Uterus (tissue), 4 donors: ENCODE measurements around the gene MAN2C1. TPM values are rescaled to one million over a fixed set of nuclear protein-coding genes. Genes with fewer than 3 reads are reported as not detected.

ENCODE experiments used
- DNase-seq, 2 donors: peaks; one replicate each; pipeline ENCODE4 v3.0.0-alpha.2; 2019 to 2020
- H3K27ac ChIP-seq, 2 donors: fragments of 200-600 bp; sonication (generic); 1 replicate in 1 of 2; 2 replicates in 1 of 2; pipeline ENCODE4 v1.5.1; 2016 to 2018
- H3K27me3 ChIP-seq, 2 donors: fragments of 200-600 bp; sonication (generic); one replicate each; pipeline ENCODE4 v1.5.1; 2018 to 2019; ENCODE audit warnings: control low read depth in 1 of 2
- H3K36me3 ChIP-seq, 2 donors: fragments of 200-600 bp; sonication (generic); one replicate each; pipeline ENCODE4 v1.5.1; 2019; ENCODE audit warnings: control low read depth in 1 of 2
- H3K4me1 ChIP-seq, 2 donors: fragments of 200-600 bp; sonication (generic); one replicate each; pipeline ENCODE4 v1.5.1; 2018 to 2019; ENCODE audit warnings: control low read depth in 1 of 2
- H3K4me3 ChIP-seq, 2 donors: fragments of 200-600 bp; sonication (generic); 1 replicate in 1 of 2; 2 replicates in 1 of 2; pipeline ENCODE4 v1.5.1; 2018 to 2019; ENCODE audit warnings: mild to moderate bottlenecking in 1 of 2
- H3K9me3 ChIP-seq, 2 donors: fragments of 200-600 bp; sonication (generic); one replicate each; pipeline ENCODE4 v1.5.1; 2019; ENCODE audit warnings: control low read depth in 1 of 2
- CTCF ChIP-seq, 4 experiments: fragments of 200-600 bp in 2 of 4; fragments of 450-650 bp in 2 of 4; sonication (generic) in 2 of 4; IDR thresholded peaks; one replicate each; pipeline ENCODE4 v1.5.1; 2016 to 2019; ENCODE audit warnings: antibody characterized with exemption in 4 of 4, mild to moderate bottlenecking in 2 of 4, moderate library complexity in 1 of 4
- POLR2A ChIP-seq, 2 donors: fragments of 450-650 bp; IDR thresholded peaks; one replicate each; pipeline ENCODE4 v1.6.1; 2016; ENCODE audit warnings: antibody characterized with exemption in 2 of 2, mild to moderate bottlenecking in 1 of 2, moderate library complexity in 1 of 2
- intact Hi-C: fragments of 100-400 bp; cut with DNase I; formaldehyde crosslinking; loops from one replicate; pipeline ENCODE4 v1.15.1; 2023; ENCODE audit warnings: low total_unique reads
- total RNA-seq, 4 donors: library from RNA; depleted of rRNA in 3 of 4; stranded (reverse); fragments of >200 nt in 3 of 4; gene quantifications; one replicate each; pipeline versions ENCODE4 v1.1.0 to v1.2.4, GENCODE V29; 2014 to 2023
- donor health status: DM: yes; HTN: yes; CAD: no.

Gene MAN2C1
- total RNA-seq, 4 donors from 2014 or later: 154 to 330 (median 180) TPM

- intact Hi-C loops: no loop called here
These were observed 3.1 kb upstream of the MAN2C1 start for GRCh38 chr15:75371486-75371885.

GRCh38 chr15:75369897-75370581 is 1.6 kb upstream of the MAN2C1 start:
- DNase-seq: no peak
- Histone ChIP-seq H3K4me1 (no peaks in the 10 kb centered on the region), H3K27ac (peak overlapping the region in 1 of 2 donors; percentile 92), H3K9me3 (no peaks in the 10 kb centered on the region), H3K4me3 (no peak overlapping the region), H3K27me3 (no peaks in the 10 kb centered on the region), H3K36me3 (no peaks in the 10 kb centered on the region)
- TF ChIP-seq POLR2A (IDR thresholded peaks at IDR 0.05) (no peak), CTCF (IDR thresholded peaks at IDR 0.05) (no peak)
- intact Hi-C loops: loop anchor here (10.0 kb wide), 1 partner anchor 255 kb away; the partner anchor contains the start of gene SNUPN

More at GRCh38 chr15:75371486-75371885, 3.1 kb upstream of the MAN2C1 start:
- Histone ChIP-seq H3K4me3 (no peak overlapping the region), H3K9me3 (no peaks in the 10 kb centered on the region), H3K27me3 (no peaks in the 10 kb centered on the region), H3K36me3 (no peaks in the 10 kb centered on the region), H3K27ac (no peak overlapping the region), H3K4me1 (no peaks in the 10 kb centered on the region)
- DNase-seq: no peak
- TF ChIP-seq CTCF (IDR thresholded peaks at IDR 0.05): no peak
- TF ChIP-seq POLR2A (IDR thresholded peaks at IDR 0.05): no peak

- no peak for DNase-seq
- H3K27me3 ChIP-seq: no peaks in the 10 kb centered on the region
- peak overlapping the region; percentile 85 to 98 for H3K4me3 ChIP-seq
- H3K9me3 ChIP-seq: no peaks in the 10 kb centered on the region
- TF ChIP-seq POLR2A (IDR thresholded peaks at IDR 0.05): no peak
- TF ChIP-seq CTCF (IDR thresholded peaks at IDR 0.05): peak in 1 of 4 experiments; percentile 1
- no peaks in the 10 kb centered on the region for H3K36me3 ChIP-seq
- no peaks in the 10 kb centered on the region for H3K4me1 ChIP-seq
- peak overlapping the region; percentile 92 to 96 for H3K27ac ChIP-seq
- intact Hi-C loops: loop anchor here (10.0 kb wide), 1 partner anchor 256 kb away; the partner anchor contains the start of gene SNUPN
These were observed 357 bp upstream of the MAN2C1 start for GRCh38 chr15:75368689-75369239.

- H3K36me3 ChIP-seq: no peaks in the 10 kb centered on the region
- peak overlapping the region; percentile 92 to 96 for H3K27ac ChIP-seq
- no peaks in the 10 kb centered on the region for H3K27me3 ChIP-seq
- TF ChIP-seq POLR2A (IDR thresholded peaks at IDR 0.05): no peak
- peak overlapping the region; percentile 85 to 98 for H3K4me3 ChIP-seq
- H3K9me3 ChIP-seq: no peaks in the 10 kb centered on the region
- intact Hi-C loops: loop anchor here (10.0 kb wide), 1 partner anchor 257 kb away; the partner anchor contains the start of gene SNUPN
- H3K4me1 ChIP-seq: no peaks in the 10 kb centered on the region
- no peak for DNase-seq
These were observed 948 bp downstream of the MAN2C1 start for GRCh38 chr15:75367406-75367912.

DNA sequence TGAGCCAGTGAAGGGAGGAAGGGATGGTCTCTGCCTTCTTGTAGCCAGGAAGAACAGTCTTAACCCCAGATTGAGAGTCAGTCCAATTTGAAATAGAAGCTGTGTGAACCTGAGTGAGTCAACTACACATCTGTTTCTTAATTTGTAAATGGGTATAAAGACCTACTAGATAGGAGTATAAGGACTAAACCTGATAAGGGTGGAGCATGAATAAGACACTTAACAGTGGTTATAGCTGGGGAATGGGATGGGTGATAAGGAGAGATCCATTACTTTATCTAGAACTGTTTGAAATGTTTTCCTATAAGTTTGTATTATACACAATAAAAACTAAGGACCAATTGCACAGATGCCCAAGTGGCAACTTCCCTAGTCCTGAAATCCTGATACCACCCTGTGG is 1.4 kb downstream of the MAN2C1 start:
- Histone ChIP-seq H3K27ac (no peak overlapping the region), H3K9me3 (no peaks in the 10 kb centered on the region), H3K4me3 (no peak overlapping the region), H3K36me3 (no peaks in the 10 kb centered on the region), H3K4me1 (no peaks in the 10 kb centered on the region), H3K27me3 (no peaks in the 10 kb centered on the region)
- no peak for DNase-seq
- TF ChIP-seq POLR2A (IDR thresholded peaks at IDR 0.05) (no peak), CTCF (IDR thresholded peaks at IDR 0.05) (no peak)
- intact Hi-C loops: loop anchor here (10.0 kb wide), 1 partner anchor 258 kb away; the partner anchor contains the start of gene SNUPN
